Left ventricle myocardium inferior (tissue), 1 donor: ENCODE measurements around the gene BSG. TPM values are rescaled to one million over a fixed set of nuclear protein-coding genes. Genes with fewer than 3 reads are reported as not detected.
"Not testable (repeated sequence)": the region's sequence is repeated elsewhere in the genome, so short reads cannot be mapped to it uniquely, and the experiment has no call there.

Experiments
- DNase-seq: peaks from one replicate; pipeline ENCODE4 v3.0.0-alpha.2; 2020
- H3K27ac ChIP-seq: fragments of 200-600 bp; replicated peaks from 2 replicates; pipeline ENCODE4 v1.8.0; 2021
- H3K27me3 ChIP-seq: fragments of 200-600 bp; 2 replicates; pipeline ENCODE4 v1.8.0; 2021; ENCODE audit warnings: low read depth
- H3K36me3 ChIP-seq: fragments of 200-600 bp; 2 replicates; pipeline ENCODE4 v1.8.0; 2021
- H3K4me1 ChIP-seq: fragments of 200-600 bp; 2 replicates; pipeline ENCODE4 v1.8.0; 2021
- H3K4me3 ChIP-seq: fragments of 200-600 bp; 2 replicates; pipeline ENCODE4 v1.8.0; 2021; ENCODE audit warnings: mild to moderate bottlenecking, moderate library complexity
- H3K9me3 ChIP-seq: fragments of 200-600 bp; replicated peaks from 2 replicates; pipeline ENCODE4 v1.8.0; 2021
- CTCF ChIP-seq: fragments of 200-600 bp; IDR thresholded peaks from 2 replicates; pipeline ENCODE4 v1.8.0; 2021; ENCODE audit warnings: antibody characterized with exemption, mild to moderate bottlenecking, borderline replicate concordance
- intact Hi-C: fragments of 100-400 bp; cut with micrococcal nuclease; formaldehyde crosslinking; loops from one replicate; pipeline ENCODE4 v1.11.0; 2022
- total RNA-seq: library from RNA; stranded (reverse); fragmentation: NEBNext Ultra II Directional; extraction: Animal tissue kit (Norgen Biotek cat#: 25700); gene quantifications from one replicate; pipeline ENCODE4 v1.2.1, GENCODE V29; 2021
- donor health status: DM: no; HTN: yes; CAD: no; lungs with severe emphysema.

Gene BSG
- total RNA-seq, 1 donor from 2014 or later: 1,533 TPM

GRCh38 chr19:624433-625109 lies 52.2 kb downstream of the BSG start:
- Histone ChIP-seq H3K9me3 (no peaks in the 10 kb centered on the region), H3K4me3 (no peak overlapping the region), H3K36me3 (peaks cover 87% of the 10 kb centered on the region), H3K4me1 (peaks cover 2% of the 10 kb centered on the region), H3K27me3 (no peaks in the 10 kb centered on the region), H3K27ac (no peak overlapping the region)
- no peak for TF ChIP-seq CTCF
- intact Hi-C loops: no loop called here
- DNase-seq: no peak

GRCh38 chr19:625257-625656 lies 52.9 kb downstream of the BSG start:
- H3K27me3 ChIP-seq: no peaks in the 10 kb centered on the region
- no peak overlapping the region for H3K27ac ChIP-seq
- H3K4me3 ChIP-seq: no peak overlapping the region
- H3K4me1 ChIP-seq: peaks cover 8% of the 10 kb centered on the region
- no peaks in the 10 kb centered on the region for H3K9me3 ChIP-seq
- no peak for DNase-seq
- peaks cover 81% of the 10 kb centered on the region for H3K36me3 ChIP-seq
- intact Hi-C loops: no loop called here
- no peak for TF ChIP-seq CTCF

GRCh38 chr19:626566-626965 lies 54.2 kb downstream of the BSG start:
- DNase-seq, H3K9me3 ChIP-seq, H3K27me3 ChIP-seq, H3K4me3 ChIP-seq, H3K27ac ChIP-seq, intact Hi-C loops: not testable (repeated sequence)
- H3K4me1 ChIP-seq: peaks cover 15% of the 10 kb centered on the region
- peaks cover 76% of the 10 kb centered on the region for H3K36me3 ChIP-seq

GRCh38 chr19:628168-628567 lies 55.8 kb downstream of the BSG start:
- intact Hi-C loops: no loop called here
- Histone ChIP-seq H3K9me3 (no peaks in the 10 kb centered on the region), H3K4me1 (peaks cover 31% of the 10 kb centered on the region), H3K27me3 (no peaks in the 10 kb centered on the region), H3K27ac (no peak overlapping the region), H3K36me3 (peaks cover 60% of the 10 kb centered on the region), H3K4me3 (no peak overlapping the region)
- peak; percentile 33 for TF ChIP-seq CTCF
- no peak for DNase-seq

GRCh38 chr19:629515-629914 lies 57.1 kb downstream of the BSG start:
- H3K4me3 ChIP-seq, H3K9me3 ChIP-seq, intact Hi-C loops, H3K27ac ChIP-seq, H3K27me3 ChIP-seq, DNase-seq: not testable (repeated sequence)
- Histone ChIP-seq H3K4me1 (peaks cover 41% of the 10 kb centered on the region), H3K36me3 (peaks cover 48% of the 10 kb centered on the region)

GRCh38 chr19:629961-630714 lies 57.7 kb downstream of the BSG start:
- TF ChIP-seq CTCF: no peak
- Histone ChIP-seq H3K4me1 (peaks cover 43% of the 10 kb centered on the region), H3K4me3 (no peak overlapping the region), H3K9me3 (no peaks in the 10 kb centered on the region), H3K27ac (no peak overlapping the region), H3K27me3 (no peaks in the 10 kb centered on the region), H3K36me3 (peaks cover 42% of the 10 kb centered on the region)
- no peak for DNase-seq
- intact Hi-C loops: no loop called here
